HG03103 (cell line): ENCODE results near the gene SLC12A5.

ENCODE experiments used
- ATAC-seq: cut with Tn5 transposase; IDR thresholded peaks from one replicate; pipeline ENCODE4 v1.9.1; 2021; ENCODE audit warnings: low read depth; ENCODE audit not compliant: unreplicated experiment

SLC12A5 gene

GRCh38 chr20:46101957-46102356, 72.9 kb downstream of the SLC12A5 start:
- no peak for ATAC-seq

- ATAC-seq = no peak
These were observed 73.9 kb downstream of the SLC12A5 start for GRCh38 chr20:46102940-46103339.

- ATAC-seq = no peak
These were observed 75.2 kb downstream of the SLC12A5 start for GRCh38 chr20:46104262-46104661.

GRCh38 chr20:46107061-46107460, 78.0 kb downstream of the SLC12A5 start:
- ATAC-seq = no peak

GRCh38 chr20:46108435-46108841, 79.4 kb downstream of the SLC12A5 start:
- ATAC-seq = peak; percentile 78

GRCh38 chr20:46108976-46109375, 80.0 kb downstream of the SLC12A5 start:
- ATAC-seq = no peak
